HCT116 (cell line): ENCODE results near the gene PWWP2B.

ENCODE experiments used
- EZH2phosphoT487 ChIP-seq: fragments of 200-600 bp; IDR thresholded peaks from 2 replicates; pipeline ENCODE4 v1.6.1; 2018; ENCODE audit warnings: antibody characterized with exemption, borderline replicate concordance
- POLR2A ChIP-seq: IDR thresholded peaks from 2 replicates; pipeline ENCODE4 v1.7.0; 2011; ENCODE audit warnings: borderline replicate concordance; ENCODE audit not compliant: insufficient read depth, insufficient read length; ENCODE audit errors: extremely low read depth
- POLR2AphosphoS5 ChIP-seq: IDR thresholded peaks from 2 replicates; pipeline ENCODE4 v1.6.1; 2011; ENCODE audit warnings: mild to moderate bottlenecking, low read depth, low read length, moderate library complexity
- SIN3A ChIP-seq: IDR thresholded peaks from 2 replicates; pipeline ENCODE4 v1.6.1; 2012; ENCODE audit warnings: low read depth
- TCF7L2 ChIP-seq: IDR thresholded peaks from 2 replicates; pipeline ENCODE4 v1.7.0; 2011; ENCODE audit warnings: borderline replicate concordance, inconsistent platforms; ENCODE audit not compliant: insufficient read depth, insufficient read length; ENCODE audit errors: extremely low read depth
- TF ChIP-seq, protein P1 (sequence below), 3 experiments: fragments of 200-600 bp in 1 of 3; sonication (generic) in 1 of 3; IDR thresholded peaks in 2 of 3; conservative IDR thresholded peaks in 1 of 3; 2 replicates each; pipeline ENCODE4 v1.5.1; 2012 to 2017; ENCODE audit warnings: low read depth in 2 of 3, low read length in 2 of 3, antibody characterized with exemption in 1 of 3, borderline replicate concordance in 1 of 3, control low read depth in 1 of 3, mild to moderate bottlenecking in 1 of 3, mixed read lengths in 1 of 3, mixed run types in 1 of 3, moderate library complexity in 1 of 3; ENCODE audit not compliant: insufficient read depth in 1 of 3
- TF ChIP-seq, protein P2 (sequence below): IDR thresholded peaks from 2 replicates; pipeline ENCODE4 v1.6.1; 2012

DNA sequence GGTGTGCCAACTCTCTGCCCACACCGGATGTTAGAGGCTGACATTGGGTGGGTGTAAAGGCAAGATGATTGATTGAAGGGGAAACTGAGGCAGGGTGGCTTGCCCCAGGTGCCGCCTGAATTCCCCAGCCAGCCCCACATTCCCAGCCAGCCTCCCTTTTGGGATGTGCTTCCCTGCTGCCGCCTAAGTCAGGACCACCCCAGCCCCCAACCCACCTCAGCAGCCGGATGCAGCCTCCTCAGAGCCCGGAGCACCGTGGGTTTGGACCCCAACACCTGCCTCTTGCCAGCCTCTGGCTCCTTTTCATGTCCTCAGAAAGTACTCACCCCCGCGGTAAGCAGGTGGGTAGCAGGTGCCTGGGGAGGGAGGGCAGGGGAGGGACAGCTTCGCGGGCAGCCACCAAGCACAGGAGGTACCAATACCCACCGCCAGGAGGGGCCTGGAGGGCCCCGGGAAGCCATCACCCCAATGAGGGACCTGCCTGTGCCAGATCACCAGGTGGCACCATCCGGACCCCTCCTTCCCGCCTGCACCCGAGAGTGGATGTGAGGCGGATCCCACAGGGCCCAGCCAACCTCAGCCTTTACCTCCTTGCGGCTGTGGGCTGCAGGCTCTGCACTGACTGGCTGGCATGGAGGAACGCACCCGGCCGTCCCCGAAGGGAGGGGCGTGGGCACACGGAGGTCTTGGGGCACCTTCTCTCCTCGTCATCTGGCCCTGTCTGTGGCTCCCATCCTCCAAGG, 60.5 kb downstream of the PWWP2B start:
- TF ChIP-seq EZH2phosphoT487, result no peak
- TF ChIP-seq POLR2A, result no peak
- TF ChIP-seq TCF7L2, result no peak
- TF ChIP-seq, protein P1, sequence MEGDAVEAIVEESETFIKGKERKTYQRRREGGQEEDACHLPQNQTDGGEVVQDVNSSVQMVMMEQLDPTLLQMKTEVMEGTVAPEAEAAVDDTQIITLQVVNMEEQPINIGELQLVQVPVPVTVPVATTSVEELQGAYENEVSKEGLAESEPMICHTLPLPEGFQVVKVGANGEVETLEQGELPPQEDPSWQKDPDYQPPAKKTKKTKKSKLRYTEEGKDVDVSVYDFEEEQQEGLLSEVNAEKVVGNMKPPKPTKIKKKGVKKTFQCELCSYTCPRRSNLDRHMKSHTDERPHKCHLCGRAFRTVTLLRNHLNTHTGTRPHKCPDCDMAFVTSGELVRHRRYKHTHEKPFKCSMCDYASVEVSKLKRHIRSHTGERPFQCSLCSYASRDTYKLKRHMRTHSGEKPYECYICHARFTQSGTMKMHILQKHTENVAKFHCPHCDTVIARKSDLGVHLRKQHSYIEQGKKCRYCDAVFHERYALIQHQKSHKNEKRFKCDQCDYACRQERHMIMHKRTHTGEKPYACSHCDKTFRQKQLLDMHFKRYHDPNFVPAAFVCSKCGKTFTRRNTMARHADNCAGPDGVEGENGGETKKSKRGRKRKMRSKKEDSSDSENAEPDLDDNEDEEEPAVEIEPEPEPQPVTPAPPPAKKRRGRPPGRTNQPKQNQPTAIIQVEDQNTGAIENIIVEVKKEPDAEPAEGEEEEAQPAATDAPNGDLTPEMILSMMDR (IDR thresholded peaks at IDR 0.05 in 2 of 3, conservative IDR thresholded peaks at IDR 0.05 in 1 of 3; ENCODE audit: borderline replicate concordance in 1 of 3, insufficient read depth in 1 of 3, low read depth in 2 of 3, low read length in 2 of 3), result peak; percentile 37 to 57 (median 42); a peak in 5 of 6 replicates
- no peak for TF ChIP-seq POLR2AphosphoS5
- TF ChIP-seq, protein P2, sequence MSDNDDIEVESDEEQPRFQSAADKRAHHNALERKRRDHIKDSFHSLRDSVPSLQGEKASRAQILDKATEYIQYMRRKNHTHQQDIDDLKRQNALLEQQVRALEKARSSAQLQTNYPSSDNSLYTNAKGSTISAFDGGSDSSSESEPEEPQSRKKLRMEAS, result no peak
- no peak for TF ChIP-seq SIN3A
